HG02571 (cell line): ENCODE results near the gene NPEPPS.

ENCODE experiments used
- ATAC-seq: cut with Tn5 transposase; IDR thresholded peaks from one replicate; pipeline ENCODE4 v1.9.1; 2021; ENCODE audit warnings: mild to moderate bottlenecking, moderate library complexity; ENCODE audit not compliant: unreplicated experiment

Gene NPEPPS

DNA sequence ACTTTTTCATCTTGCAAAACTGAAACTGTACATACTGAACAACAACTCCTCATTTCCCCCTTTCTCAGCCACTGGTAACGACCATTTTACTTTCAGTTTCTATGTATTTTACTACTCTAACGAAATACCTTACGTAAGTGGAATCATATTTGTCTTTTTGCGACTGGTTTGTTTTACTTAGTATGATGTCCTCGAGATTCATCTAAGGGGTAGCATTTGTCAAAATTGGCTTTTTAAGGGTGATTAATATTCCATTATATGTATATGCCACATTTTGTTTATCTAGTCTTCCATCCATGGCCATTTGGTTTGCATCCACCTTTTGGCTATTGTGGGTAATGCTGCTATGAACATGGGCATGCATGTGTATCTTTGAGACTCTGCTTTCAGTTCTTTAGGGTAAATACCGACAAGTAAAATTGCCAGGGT, 129.2 kb downstream of the NPEPPS start:
- ATAC-seq = no peak

DNA sequence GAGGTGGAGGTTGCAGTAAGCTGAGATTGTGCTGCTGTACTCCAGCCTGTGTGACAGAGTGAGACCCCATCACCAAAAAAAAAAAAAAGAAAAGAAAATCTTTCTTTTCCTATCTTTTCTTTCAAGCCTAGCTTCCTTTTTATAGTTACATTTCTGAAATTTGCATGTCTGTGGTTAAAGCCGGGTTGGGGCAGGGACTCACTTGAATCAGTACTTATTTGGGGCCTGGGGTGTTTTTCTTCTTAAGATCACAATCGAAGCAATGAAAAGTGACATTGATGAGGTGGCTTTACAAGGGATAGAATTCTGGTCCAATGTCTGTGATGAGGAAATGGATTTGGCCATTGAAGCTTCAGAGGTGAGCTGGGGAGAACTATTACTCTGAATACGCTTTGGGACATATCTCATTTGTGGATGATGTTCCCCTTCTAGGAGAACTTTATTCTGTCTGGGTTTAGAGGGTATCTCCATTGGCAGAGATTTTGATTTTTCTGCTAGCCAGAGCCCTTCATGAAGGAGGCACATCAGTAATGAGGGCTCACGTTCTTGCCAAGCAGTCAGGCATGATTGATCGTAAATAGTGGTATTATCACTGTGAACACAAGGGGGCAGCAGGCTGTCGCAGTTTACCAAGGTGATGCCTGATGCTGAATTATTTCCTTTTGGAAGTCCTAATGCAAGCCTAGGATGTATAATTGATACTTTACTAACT, 133.2 kb downstream of the NPEPPS start:
- ATAC-seq = no peak

DNA sequence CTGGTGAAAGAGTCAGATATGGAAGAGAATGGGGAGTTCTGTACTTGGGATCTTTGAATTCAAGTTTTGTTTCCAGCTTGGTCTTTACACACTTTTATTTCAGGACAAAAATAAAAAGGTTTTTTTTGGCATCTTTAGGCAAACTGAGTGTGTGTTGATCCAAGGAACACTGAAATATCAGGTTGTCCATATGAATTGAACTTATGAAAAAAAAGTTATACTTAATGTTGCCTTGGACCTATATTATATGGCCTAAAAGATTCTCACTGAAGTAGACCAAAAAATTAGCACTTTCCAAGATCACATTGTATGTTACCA, 133.7 kb downstream of the NPEPPS start:
- ATAC-seq = no peak

DNA sequence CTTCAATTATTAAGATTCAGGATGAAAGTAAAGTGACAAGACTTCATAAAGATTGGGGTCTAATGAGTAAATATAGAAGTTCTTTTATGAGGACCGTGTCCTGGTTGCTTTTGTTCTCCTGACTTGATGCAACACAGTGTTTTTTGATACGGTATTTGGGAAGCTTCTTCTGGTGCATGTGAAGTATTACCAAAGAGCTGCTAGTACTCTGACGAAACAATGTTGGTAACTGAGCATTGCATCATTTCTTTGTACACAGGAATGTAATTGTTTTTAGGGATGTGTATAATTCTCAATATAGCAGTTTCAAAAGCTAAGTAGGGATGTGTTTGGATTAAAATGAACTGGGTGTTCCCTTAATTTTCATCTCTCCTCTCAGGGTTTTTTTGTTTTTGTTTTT, 134.7 kb downstream of the NPEPPS start:
- no peak for ATAC-seq

DNA sequence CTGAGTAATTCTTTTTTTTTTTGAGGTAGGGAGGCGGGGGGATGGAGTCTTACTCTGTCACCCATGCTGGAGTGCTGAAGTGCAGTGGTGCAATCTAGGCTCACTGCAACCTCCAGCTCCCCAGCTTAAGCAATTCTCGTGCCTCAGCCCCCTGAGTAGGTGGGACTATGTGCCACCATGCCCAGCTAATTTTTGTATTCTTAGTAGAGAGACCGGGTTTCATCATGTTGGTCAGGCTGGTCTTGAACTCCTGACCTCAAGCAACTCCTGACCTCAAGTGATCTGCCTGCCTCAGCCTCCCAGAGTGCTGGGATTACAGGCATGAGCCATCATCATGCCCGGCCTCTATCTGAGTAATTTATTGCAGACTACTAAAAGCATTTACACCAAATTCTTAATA, 138.2 kb downstream of the NPEPPS start:
- ATAC-seq = no peak

DNA sequence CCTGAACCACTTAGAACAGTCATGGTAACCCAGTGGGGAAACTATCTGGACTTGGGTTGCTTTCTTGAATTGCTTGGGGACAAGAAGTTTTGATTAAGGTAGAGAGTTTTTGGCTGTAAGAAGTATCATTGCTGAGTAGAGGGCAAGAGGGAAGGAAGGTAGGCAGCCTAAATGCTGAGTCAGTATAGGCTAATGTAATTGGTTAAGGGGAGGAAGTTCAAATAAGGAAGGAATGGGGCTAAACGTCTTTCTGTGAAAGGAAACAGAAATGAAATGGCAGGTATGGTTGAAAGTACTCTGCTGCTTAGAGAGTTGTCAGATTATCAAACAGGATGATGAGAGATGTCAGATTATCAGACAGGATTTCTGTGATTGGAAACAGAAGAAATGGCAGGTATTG, 139.2 kb downstream of the NPEPPS start:
- no peak for ATAC-seq
